ENCODE results near the gene ESPL1. TPM values are rescaled to one million over a fixed set of nuclear protein-coding genes. Genes with fewer than 3 reads are reported as not detected.

The ESPL1 gene
- total and polyA plus RNA-seq, 4 donors, result 2.8 to 19.3 (median 3.7) TPM

DNA sequence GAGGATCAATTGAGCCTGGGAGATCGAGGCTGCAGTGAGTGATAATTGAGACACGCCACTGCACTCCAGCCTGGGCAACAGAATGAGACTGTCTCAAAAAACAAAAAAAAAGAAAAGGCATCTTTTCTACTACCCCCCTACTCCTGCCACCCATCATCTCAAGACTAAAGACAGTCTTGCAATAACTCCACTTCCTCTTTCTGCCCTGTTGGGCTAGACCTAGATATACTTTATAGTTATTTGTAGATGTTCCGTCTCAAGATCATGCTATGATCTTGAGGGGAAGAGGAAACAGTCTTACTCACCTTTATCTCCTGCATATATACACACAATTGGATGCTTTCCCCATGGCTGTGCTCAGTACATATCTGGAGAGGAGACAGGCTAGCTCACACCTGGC, 12.1 kb upstream of the ESPL1 start:
- Histone ChIP-seq H3K27me3 (ENCODE audit: control insufficient read depth in 4 of 4, insufficient read depth in 4 of 4, low read length in 3 of 4) (no peaks in the 10 kb centered on the region), H3K4me3 (ENCODE audit: low read depth in 1 of 3, low read length in 3 of 3) (no peak overlapping the region), H3K27ac (ENCODE audit: low read depth in 1 of 2, low read length in 2 of 2) (no peak overlapping the region), H3K9ac (ENCODE audit: low read depth in 1 of 2, low read length in 2 of 2) (no peak overlapping the region), H3K36me3 (ENCODE audit: control insufficient read depth in 4 of 4, insufficient read depth in 3 of 4, low read depth in 1 of 4, low read length in 3 of 4) (no peaks in the 10 kb centered on the region), H3K4me1 (ENCODE audit: control insufficient read depth in 4 of 4, insufficient read depth in 4 of 4, low read length in 3 of 4) (peaks cover 8 to 19% (median 16%) of the 10 kb centered on the region in 4 donors), H3K9me3 (ENCODE audit: control insufficient read depth in 4 of 4, low read length in 3 of 4) (no peaks in the 10 kb centered on the region)
- TF ChIP-seq SP1 (IDR thresholded peaks at IDR 0.05) (no peak), RXRA (IDR thresholded peaks at IDR 0.05) (no peak), FOXA2 (IDR thresholded peaks at IDR 0.05) (no peak), RAD21 (IDR thresholded peaks at IDR 0.05) (no peak), JUND (IDR thresholded peaks at IDR 0.05) (no peak), HNF4A (conservative IDR thresholded peaks at IDR 0.05) (no peak), CTCF (IDR thresholded peaks at IDR 0.05; ENCODE audit: low read depth, low read length, missing input control) (no peak), TAF1 (conservative IDR thresholded peaks at IDR 0.05) (no peak), YY1 (IDR thresholded peaks at IDR 0.05) (no peak), FOXA1 (IDR thresholded peaks at IDR 0.05) (no peak), GABPA (IDR thresholded peaks at IDR 0.05 in 1 of 2, conservative IDR thresholded peaks at IDR 0.05 in 1 of 2) (no peak)
- TF ChIP-seq, protein P1, sequence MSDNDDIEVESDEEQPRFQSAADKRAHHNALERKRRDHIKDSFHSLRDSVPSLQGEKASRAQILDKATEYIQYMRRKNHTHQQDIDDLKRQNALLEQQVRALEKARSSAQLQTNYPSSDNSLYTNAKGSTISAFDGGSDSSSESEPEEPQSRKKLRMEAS (IDR thresholded peaks at IDR 0.05), result no peak
- TF ChIP-seq, protein P2, sequence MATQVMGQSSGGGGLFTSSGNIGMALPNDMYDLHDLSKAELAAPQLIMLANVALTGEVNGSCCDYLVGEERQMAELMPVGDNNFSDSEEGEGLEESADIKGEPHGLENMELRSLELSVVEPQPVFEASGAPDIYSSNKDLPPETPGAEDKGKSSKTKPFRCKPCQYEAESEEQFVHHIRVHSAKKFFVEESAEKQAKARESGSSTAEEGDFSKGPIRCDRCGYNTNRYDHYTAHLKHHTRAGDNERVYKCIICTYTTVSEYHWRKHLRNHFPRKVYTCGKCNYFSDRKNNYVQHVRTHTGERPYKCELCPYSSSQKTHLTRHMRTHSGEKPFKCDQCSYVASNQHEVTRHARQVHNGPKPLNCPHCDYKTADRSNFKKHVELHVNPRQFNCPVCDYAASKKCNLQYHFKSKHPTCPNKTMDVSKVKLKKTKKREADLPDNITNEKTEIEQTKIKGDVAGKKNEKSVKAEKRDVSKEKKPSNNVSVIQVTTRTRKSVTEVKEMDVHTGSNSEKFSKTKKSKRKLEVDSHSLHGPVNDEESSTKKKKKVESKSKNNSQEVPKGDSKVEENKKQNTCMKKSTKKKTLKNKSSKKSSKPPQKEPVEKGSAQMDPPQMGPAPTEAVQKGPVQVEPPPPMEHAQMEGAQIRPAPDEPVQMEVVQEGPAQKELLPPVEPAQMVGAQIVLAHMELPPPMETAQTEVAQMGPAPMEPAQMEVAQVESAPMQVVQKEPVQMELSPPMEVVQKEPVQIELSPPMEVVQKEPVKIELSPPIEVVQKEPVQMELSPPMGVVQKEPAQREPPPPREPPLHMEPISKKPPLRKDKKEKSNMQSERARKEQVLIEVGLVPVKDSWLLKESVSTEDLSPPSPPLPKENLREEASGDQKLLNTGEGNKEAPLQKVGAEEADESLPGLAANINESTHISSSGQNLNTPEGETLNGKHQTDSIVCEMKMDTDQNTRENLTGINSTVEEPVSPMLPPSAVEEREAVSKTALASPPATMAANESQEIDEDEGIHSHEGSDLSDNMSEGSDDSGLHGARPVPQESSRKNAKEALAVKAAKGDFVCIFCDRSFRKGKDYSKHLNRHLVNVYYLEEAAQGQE (IDR thresholded peaks at IDR 0.05), result no peak
- WGBS, result 90% methylated on average over 3 of the region's 3 CpGs
- DNase-seq (ENCODE audit: low spot score), result no peak

DNA sequence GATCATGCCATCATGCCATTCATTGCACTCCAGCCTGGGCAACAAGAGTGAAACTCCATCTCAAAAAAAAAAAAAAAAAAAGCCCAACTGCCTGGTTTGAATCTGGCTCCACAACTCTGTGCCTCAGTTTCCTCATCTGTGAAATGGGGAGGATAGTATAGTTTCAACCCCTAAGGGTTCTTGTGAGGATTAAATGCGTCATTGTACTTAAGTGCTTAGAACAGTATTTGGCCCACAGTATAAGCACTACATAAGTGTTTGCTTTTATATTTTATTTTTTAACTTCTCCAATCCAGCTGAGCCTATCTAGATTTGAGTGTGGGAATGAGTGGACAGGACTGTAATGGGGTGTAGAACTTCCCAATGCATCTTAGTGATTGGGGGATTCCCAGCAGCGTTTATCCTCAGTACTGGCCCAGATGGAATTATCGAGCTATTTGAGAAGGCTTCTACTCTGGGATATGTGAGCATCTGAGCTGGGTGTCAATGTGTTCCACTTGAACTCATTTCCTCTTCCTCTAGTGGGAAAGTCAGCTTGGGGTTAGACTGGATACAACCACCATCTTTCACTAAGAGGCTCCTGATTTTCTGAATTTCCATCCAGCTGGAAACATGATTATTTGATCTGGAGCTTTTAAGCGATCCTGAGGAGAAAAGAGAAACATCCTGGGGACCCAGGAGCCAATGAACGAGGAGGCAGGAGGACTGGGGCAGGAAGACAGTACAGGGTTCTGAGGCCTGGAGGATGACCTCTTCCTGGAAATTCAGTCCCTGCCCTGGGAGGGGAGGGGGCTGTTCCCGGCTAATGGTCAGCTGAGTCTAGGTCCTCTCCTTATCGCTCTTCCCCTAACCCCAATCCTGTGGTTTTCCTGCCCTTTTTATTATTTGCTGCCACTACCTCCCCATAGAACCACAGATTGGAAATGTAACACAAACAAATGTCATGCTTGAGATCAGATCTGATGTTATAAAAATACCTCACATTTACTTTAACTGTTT, 9.3 kb upstream of the ESPL1 start:
- TF ChIP-seq TAF1 (conservative IDR thresholded peaks at IDR 0.05) (no peak), ZBTB33 (IDR thresholded peaks at IDR 0.05) (no peak), NR2F2 (IDR thresholded peaks at IDR 0.05) (peak; percentile 53), HNF4A (conservative IDR thresholded peaks at IDR 0.05) (no peak), HNF4G (IDR thresholded peaks at IDR 0.05) (no peak), FOXA1 (IDR thresholded peaks at IDR 0.05) (no peak)
- TF ChIP-seq, protein P1 (IDR thresholded peaks at IDR 0.05), result no peak
- no peaks in the 10 kb centered on the region for H3K4me1 ChIP-seq (ENCODE audit: control insufficient read depth in 4 of 4, insufficient read depth in 4 of 4, low read length in 3 of 4)
- H3K4me3 ChIP-seq (ENCODE audit: low read depth in 1 of 3, low read length in 3 of 3), result no peak overlapping the region
- 66% methylated on average over 7 of the region's 7 CpGs for WGBS
- H3K27me3 ChIP-seq (ENCODE audit: control insufficient read depth in 4 of 4, insufficient read depth in 4 of 4, low read length in 3 of 4), result no peaks in the 10 kb centered on the region
- H3K9ac ChIP-seq (ENCODE audit: low read depth in 1 of 2, low read length in 2 of 2), result no peak overlapping the region
- DNase-seq (ENCODE audit: low spot score), result no peak
- H3K27ac ChIP-seq (ENCODE audit: low read depth in 1 of 2, low read length in 2 of 2), result no peak overlapping the region
- H3K9me3 ChIP-seq (ENCODE audit: control insufficient read depth in 4 of 4, low read length in 3 of 4), result no peaks in the 10 kb centered on the region
- no peaks in the 10 kb centered on the region for H3K36me3 ChIP-seq (ENCODE audit: control insufficient read depth in 4 of 4, insufficient read depth in 3 of 4, low read depth in 1 of 4, low read length in 3 of 4)
